Fibroblast of skin of right biceps (primary cell): ENCODE data around the gene SOX21.
A peak's percentile ranks its signal among the peaks of the same experiment; 100 is the strongest.
"Not testable (repeated sequence)": the region's sequence is repeated elsewhere in the genome, so short reads cannot be mapped to it uniquely, and the experiment has no call there.

ENCODE experiments used
- DNase-seq: peaks from one replicate; pipeline ENCODE4 v3.0.0-alpha.2; 2013

Gene SOX21

DNA sequence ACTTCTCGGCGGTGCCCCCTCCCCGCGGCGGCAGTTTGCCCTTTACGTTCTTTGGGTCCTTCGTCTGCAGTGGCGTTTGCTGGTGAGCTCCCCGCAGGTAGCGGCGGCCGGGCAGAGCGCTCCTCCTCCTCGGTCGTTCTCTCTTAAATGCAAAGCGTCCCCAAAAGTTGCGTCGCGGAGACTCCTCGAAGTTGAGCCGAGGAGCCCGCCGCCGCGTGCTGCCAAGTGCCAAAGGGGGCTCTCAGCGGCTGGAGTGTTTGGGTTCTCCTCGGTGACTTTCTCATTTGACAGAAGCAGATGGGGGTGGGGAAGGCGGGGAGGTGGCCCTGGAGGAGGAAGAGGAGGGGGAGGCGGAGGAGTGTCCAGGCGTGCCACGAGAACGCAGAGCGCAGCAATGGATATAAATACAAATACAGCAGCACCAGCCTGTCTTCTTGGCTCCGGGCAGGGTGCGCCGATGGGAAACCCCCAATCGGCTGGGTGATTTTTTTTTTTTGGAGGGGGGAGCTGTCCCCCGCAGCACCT is at the start of gene SOX21:
Gene SOX21, minus strand, starts transcription at position 259 of the 525 bp plus-strand sequence. CDS start 496 bp downstream, outside the sequence.
- DNase-seq: no peak

DNA sequence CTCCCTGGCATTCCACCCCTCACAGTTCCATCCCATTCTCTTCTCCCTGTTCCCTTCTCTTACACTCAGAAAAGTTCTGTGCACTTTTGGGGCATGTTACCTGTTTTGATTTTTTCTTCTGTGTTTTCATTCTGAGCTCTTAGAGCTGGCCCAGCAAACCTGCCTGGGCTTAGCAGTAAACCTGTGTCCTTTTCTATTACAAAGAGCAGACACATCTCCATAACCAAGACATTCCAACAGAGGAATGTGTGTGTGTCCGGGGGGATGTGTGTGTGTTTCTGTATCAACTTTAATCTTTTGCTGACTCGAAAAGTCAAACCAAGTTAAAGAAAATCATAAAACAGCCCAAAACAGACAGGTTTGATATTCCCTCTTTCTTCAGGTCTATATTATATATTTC is 49.1 kb upstream of the SOX21 start:
- no peak for DNase-seq

DNA sequence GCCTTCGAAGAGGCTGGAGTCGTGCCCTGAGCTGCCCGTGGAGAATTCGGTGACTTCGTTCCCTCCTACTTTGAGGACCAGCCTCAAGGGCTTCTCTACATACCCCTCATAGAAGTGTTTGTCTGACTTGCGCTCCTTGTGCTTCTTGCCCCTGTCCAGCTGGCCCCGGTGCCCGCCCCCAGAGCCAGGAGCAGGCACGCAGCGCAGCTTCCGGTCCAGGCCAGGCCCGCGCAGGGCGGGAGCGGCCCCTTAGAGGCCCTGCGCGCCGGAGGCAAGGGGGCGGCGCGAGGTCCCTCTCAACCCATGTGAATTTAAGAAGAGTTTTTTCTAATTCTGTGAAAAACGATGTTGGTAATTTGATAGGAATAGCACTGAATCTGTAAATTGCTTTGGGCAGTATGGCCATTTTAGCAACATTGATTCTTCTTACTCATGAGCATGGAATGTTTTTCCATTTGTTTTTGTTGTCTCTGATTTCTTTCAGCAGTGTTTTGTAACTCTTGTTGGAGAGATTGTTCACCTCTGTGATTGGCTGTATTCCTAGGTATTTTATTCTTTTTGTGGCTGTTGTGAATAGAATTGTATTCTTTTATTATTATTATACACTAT is 46.9 kb upstream of the SOX21 start:
- no peak for DNase-seq

DNA sequence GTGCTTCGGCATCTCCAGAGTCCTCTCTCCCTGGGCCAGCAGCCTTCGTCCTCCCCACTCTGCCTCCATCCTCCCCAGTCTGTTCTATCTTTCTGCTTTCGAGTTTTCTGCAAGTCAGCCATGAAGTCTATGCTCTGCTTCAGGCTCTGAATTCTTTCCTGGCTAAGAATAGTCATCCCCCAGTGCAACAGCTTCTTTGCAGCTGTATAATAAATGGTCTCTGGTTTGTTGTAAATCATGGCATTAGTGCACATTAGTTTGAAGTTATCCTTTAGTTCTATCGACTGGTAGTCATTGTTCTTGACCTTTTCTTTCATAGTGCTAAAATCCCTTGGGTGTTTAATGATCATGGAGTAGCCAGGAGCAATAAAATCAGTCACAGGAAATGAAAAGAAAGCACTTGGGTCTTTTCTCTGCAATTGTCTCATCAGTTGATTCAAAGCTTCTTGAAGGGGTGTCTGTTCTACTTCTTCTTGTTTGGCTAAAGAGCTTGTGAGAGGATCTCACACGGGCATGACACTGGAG is 46.2 kb upstream of the SOX21 start:
- DNase-seq: no peak

DNA sequence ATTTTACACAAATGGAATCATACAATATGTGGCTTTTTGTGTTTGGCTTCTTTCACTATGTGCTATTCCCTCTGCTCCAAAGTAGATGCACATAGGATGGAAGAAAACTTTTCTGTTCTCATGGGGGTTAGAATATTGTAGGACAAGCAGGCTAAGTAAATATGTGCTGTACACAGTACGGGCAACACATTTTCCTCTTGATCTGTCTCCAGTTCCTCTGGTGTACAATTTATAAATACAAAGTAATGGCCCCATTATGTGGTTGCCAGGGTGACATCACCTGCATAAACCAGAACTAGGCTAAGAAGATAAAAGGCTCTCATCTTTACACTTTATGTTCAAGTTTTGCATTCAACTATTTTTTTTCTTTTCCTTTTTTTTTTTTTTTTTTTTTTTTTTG is 41.0 kb upstream of the SOX21 start:
- DNase-seq: no peak

DNA sequence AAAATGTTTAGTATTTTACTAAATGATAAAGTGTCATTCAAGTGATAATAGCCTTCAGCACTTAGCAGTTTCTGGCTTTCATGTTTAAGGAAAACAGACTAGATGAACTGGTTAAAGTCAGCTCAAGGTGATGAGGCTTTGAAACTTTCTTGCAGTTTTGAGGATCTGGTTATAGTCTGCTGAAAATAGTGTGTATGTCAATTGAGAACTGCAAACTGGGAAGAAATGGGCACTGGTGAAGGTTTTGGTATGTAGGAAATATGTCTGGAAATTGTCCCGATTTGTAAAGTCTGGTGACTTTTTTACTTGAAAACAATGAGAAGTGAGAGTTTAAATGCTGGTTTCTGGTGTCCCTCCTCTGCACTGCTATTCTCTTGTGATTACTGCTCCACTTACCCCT is 36.8 kb upstream of the SOX21 start:
- DNase-seq: no peak

DNA sequence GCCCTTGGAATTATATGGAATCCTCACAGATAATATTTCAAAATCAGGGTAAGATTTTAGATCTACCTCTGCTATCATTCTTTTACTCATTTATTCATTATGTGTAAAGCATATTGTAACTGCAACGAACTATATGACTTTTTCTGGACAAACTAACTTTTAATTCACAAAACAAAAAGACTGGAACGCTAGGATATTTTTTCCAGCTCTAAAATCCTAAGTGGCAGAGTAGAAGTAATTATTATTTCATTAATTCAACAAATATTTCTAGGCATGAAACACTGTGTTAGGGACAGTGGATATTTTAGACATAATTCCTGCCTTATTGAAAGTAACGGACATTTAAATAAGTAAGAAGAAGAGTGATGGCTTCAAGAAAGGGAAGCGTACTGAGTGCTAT is 26.9 kb upstream of the SOX21 start:
- DNase-seq: no peak

DNA sequence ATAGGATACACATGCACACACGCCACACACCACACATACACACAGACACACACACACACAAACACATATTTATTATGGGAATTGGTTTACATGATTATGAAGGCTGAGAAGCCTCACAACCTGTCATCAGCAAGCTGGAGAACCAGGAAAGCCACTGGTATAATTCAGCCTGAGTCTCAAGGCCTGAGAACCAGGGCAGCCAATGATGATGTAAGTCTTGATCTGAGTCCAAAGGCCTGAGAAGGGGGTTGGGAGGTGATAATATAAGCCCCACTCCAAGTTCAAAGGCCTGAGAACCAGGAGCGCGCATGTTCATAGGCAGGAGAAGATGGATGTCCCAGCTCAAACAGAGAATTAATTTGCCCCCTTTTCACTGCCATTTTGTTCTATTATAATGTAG is 18.7 kb upstream of the SOX21 start:
- no peak for DNase-seq

DNA sequence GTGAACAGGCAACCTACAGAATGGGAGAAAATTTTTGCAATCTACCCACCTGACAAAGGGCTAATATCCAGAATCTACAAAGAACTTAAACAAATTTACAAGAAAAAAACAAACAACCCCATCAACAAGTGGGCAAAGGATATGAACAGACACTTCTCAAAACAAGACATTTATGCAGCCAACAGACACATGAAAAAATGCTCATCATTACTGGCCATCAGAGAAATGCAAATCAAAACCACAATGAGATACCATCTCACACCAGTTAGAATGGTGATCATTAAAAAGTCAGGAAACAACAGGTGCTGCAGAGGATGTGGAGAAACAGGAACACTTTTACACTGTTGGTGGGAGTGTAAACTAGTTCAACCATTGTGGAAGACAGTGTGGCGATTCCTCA is 17.6 kb upstream of the SOX21 start:
- DNase-seq: not testable (repeated sequence)

DNA sequence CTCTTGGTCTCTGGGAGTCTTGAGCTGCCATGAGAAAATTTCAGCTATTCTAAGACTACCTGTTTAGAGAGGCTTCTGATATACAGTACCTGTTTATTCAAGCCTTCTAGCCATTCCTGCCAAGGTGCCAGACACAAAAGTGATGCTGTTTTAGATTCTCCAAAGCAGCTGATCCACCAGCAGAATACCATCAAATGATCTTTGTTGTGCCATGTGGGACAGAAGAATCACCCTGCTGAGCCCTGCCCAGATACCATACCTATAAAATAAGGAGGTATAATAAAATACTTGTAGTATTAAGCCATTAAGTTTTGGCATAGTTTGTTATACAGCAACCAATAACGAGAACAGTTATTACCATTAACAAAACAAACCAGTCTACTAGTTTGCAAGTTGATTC is 14.1 kb upstream of the SOX21 start:
- DNase-seq: no peak

DNA sequence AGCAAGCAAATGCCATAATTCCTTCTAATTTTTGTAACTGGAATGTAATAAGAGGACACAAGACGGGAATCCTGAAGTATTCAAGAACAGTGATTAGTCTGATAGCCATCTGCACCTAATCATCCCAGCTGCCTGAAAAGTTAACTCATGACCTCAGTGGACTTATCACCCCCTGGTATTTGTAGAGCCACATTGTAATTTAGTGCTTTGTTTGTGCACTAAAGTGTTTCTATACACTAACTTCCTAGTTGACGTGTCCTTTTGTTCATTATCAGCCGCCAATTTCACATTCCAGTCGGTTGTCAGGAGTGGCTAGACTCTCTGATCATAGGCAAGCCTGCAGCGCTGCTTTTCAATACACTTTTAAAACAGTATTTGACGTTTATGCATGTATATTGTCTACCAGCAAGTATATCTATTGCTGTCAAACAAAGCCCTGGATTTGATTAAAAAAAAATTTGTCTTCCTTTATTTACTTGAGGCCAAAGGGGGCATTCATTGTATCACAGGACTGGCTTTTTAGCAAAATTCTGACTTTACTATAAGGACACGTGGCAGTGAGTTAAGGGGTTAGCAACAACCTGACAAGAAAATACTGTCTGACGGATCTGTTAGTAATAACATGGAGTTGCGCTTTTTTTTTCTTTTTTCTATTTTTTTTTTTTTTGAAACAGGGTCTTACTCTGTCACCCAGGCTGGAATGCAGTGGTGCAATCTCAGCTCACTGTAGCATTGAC is 10.4 kb upstream of the SOX21 start:
- DNase-seq: no peak

DNA sequence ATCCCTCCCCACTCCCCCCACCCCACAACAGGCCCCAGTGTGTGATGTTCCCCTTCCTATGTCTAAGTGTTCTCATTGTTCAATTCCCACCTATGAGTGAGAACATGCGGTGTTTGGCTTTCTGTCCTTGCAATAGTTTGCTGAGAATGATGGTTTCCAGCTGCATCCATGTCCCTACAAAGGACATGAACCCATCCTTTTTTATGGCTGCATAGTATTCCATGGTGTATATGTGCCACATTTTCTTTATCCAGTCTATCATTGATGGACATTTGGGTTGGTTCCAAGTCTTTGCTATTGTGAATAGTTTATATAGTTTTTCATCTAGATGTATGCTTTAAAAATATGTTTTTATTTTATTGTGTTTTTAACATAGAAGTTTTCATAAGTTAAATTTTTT is 6.4 kb upstream of the SOX21 start:
- DNase-seq: not testable (repeated sequence)

DNA sequence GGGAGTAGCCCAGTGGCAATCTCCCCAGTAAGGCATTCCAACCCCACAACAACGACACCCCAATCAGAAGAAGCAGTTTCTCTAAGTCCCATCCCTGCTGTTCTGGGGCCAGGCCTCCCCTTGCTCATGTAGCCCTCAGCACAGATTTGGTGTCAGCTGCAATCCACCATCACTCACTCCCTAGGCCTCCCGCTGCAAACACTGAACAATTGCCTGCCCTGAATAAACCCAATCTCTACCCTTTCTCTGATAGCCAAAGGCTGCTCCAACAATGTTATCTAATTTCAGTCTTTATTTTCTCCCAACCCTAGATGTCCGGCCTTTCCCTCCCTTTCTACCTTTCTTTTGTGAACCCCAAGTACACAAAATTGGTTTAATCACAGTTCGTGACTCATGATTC is 5.6 kb upstream of the SOX21 start:
- DNase-seq: no peak

DNA sequence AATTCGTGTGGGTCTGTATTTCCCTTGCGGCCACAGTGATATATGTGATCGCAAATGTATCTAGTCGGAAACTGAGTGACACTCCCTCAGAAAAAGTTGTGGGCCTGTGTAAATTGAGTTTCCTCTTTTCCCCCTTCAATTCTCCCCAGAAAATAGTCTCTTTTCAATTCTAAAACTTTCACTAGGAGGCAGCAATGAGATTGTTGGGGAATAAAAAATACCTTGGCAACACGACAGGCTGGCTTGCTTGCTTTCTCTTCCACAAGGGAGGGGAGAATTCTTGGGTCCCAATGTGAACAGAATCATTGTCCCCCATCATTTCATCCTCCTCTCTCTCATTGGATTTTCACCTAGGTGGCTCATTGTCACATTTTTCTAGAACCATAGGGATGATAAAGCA is 3.7 kb upstream of the SOX21 start:
- DNase-seq: no peak

DNA sequence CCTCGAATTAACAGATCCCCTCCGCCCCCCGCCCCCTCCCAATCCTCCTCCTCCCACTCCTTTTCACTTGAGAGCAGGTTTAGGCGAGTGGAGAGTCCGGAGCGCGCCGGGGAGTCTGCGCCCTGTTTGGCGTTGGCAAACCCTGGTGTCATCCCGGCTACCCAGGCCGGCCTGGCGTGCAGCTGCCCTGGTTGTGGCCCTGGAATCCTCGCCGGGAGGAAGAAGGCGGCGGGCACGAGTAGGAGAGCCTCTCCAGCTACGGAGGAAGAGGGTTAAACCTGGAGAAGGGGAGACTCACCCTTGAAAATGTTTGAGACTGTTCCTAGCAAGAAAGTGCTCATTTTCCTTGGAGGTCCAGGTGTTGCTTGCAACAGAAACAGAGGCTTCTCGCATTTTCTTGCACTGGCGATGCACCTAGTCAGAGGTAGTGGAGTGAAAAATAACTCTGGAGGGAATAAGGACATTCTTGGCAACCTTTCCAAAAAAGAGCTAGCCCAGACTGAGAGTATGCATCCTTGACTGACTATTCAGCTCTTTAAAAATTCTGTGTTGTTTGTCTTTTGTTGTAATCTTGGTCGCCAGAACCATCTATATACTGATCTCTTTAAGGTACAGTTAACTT is 1.3 kb upstream of the SOX21 start:
- no peak for DNase-seq

DNA sequence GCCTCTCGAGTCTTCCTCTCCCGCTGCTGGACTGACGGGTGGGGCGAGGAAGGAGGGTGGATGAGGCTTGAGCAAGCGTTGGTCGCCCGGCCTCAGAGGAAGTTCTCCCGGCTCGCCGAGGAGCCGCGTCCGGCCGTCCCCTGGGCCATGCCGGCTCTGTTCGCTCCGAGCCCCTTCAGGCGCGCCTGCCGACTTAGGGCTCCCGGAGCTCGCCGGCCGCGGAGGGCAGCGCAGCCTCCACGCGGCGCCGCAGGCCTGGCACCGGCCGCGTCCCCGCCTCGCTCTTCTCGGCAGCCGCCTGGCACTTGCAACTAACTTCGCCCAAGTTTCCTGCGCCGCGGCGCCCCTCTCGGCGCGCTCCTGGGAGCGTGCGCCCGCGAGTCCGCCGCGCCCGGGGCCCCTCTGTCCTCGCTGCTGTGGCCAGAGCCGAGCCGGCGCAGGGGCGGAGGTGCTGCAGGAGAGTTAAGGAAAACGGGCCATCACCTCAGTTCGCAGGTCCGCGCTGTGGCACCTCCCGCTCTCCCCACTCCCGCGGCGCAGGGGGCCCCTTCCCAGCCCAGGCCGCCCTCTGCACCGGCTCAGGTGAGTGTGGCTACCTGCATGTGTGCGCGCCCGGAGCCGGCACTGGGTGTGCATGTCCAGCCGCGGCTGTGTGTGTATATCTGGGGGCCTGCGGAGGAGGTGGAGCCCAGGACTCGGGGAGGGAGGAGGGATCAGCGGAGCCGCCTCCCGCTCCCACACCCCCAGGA is 641 bp upstream of the SOX21 start:
- DNase-seq: peak; percentile 42

DNA sequence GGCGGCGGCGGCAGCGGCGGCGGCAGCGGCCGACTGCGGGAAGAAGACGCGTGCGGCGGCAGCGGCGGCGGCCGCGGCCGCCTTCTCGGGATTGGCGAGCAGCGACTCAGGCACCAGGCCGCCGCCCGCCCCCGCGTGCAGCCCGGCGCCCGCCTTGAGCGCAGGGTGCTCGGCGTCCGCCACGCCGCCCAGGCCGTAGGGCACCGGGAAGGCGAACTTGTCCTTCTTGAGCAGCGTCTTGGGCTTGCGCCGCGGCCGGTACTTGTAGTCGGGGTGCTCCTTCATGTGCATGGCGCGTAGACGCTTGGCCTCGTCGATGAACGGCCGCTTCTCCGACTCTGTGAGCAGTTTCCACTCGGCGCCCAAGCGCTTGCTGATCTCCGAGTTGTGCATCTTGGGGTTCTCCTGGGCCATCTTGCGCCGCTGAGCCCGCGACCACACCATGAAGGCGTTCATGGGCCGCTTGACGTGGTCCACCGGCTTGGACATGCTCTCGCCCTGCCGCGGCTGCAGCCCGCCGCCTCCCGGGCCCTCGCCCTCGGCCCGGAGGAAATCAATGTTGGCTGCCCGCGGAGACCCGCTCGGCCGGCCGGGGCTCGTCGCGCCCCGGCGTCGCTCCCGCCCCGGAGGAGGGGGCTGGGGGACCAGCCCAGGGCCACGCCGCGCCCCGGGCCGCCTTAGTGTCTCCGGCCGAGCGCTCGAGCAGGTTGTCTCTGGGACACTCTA is 621 bp downstream of the SOX21 start:
- DNase-seq: no peak

DNA sequence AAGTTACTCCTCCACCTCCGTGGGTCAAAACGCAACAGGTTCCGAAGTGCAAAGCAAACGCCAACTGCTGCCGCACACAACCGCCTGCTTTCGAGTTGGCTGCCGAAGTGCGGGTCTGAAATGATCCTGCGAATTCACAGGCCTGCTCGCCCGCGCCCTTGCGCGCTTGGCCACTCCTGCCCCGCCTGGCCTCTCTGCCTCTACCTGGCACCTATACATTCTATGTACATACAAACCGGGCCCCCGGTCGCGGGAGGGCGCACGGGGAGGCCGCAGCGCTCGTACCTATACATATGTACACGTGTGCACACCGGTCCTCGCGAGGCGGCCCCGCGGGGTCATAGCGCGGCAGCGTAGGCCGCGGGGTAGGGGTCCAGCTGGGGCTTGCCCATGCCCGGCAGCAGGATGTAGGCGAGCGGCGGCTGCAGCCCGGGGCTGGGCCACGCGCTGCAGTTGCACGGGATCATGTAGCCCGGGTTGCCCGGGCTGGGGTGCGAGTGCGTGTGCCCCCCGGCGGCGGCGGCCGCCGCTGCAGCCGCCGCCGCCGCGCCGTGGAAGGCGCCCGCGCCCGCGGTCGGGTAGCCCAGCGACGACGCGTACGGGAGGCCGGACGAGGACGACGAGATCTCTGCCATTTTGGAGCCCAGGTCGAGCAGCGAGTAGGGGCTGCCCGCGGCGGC is 1.3 kb downstream of the SOX21 start:
- DNase-seq: no peak

DNA sequence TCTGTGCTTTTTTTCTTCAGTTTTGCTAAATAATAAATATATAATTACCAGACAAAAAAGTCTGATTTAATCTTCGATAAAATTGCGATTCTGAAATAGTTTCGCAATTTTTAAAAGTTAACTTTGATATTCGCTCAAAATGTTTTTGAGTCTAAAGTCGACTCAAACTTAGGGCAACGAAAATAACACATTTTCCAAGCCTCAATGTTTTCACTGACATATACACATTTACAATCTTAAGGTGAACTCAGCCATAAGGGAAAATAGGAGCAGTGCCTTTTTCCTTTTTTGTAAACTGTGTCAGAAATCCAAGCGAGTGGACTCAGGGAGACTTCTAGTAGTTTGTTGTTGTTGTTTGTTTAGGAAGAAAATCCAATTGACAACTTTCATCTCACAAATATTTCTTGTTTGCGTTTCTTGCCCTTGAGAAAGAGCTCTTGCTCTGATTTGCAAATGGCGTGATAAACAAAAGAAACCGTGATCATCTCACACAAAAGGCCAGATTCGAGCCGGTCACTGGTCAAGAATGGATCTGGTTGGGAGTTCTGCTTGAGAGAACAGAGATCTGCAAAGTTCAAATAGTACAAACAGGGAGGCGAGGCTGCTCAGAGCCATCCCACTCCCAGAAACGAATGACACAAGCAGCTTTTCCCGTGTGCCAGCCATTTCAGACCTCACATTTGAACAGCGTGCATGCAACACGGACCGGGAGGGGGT is 2.1 kb downstream of the SOX21 start:
- no peak for DNase-seq

DNA sequence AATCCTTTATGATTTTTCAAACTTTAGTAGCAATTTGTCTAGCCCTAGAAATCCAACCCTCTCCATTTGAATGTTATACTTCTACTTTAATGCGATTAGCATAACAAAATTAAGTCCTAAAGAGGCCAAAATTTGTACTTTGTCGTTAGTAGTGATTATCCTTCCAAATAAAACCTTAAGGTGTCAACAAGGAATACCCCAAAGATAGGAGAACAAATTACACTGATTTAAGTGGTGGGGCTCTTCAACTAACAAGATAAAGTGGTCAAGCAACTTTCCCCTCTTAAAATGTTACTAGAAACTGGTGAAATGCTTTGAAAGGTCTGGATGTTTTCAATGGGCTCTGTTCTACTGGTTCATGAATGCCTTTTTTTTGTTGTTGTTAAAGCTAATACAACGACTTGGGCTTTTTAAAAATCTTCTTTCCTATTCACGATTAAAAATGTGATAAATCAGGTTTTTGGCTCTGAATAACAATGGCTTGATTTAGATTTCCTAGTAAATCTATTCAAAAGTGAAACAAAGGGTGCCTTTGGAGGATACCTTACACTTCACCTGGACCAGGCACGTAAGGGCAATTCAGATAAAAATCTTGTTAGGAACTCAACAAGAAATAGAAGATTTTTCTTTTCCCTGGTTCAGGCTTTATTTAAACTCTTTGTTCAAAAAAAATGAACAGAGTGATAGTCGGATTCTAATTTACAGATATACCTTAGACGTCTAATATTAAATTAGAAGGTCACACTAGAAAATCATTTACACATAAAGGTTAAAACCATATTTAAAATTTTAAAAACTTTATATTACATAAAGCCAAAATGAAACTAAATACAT is 3.1 kb downstream of the SOX21 start:
- DNase-seq: no peak
